Liver (tissue), 9 donors: Measurements from ENCODE around the gene VDR. TPM values are rescaled to one million over a fixed set of nuclear protein-coding genes. Genes with fewer than 3 reads are reported as not detected.

Source experiments
- DNase-seq: peaks from one replicate; pipeline ENCODE4 v3.0.0-alpha.2; 2017; ENCODE audit warnings: low spot score
- H3K27ac ChIP-seq, 2 donors: one replicate each; pipeline ENCODE4 v1.7.0; 2013; ENCODE audit warnings: inconsistent platforms in 2 of 2, low read length in 2 of 2, control low read depth in 1 of 2, low read depth in 1 of 2, mild to moderate bottlenecking in 1 of 2
- H3K27me3 ChIP-seq, 4 donors: one replicate each; pipeline versions ENCODE4 v1.6.1 to v1.7.0; 2013; ENCODE audit warnings: low read length in 3 of 4, inconsistent platforms in 1 of 4, mild to moderate bottlenecking in 1 of 4, moderate library complexity in 1 of 4; ENCODE audit not compliant: control insufficient read depth in 4 of 4, insufficient read depth in 4 of 4
- H3K36me3 ChIP-seq, 4 donors: one replicate each; pipeline versions ENCODE4 v1.6.1 to v1.7.0; 2013; ENCODE audit warnings: low read length in 3 of 4, mild to moderate bottlenecking in 3 of 4, low read depth in 1 of 4, moderate library complexity in 1 of 4; ENCODE audit not compliant: control insufficient read depth in 4 of 4, insufficient read depth in 3 of 4
- H3K4me1 ChIP-seq, 4 donors: one replicate each; pipeline versions ENCODE4 v1.6.1 to v1.7.0; 2013; ENCODE audit warnings: low read length in 3 of 4, mild to moderate bottlenecking in 3 of 4, moderate library complexity in 1 of 4; ENCODE audit not compliant: control insufficient read depth in 4 of 4, insufficient read depth in 4 of 4
- H3K4me3 ChIP-seq, 3 donors: one replicate each; pipeline versions ENCODE4 v1.6.1 to v1.7.0; 2013; ENCODE audit warnings: low read length in 3 of 3, control low read depth in 1 of 3, low read depth in 1 of 3, mild to moderate bottlenecking in 1 of 3
- H3K9ac ChIP-seq, 2 donors: one replicate each; pipeline ENCODE4 v1.7.0; 2013; ENCODE audit warnings: low read length in 2 of 2, mild to moderate bottlenecking in 2 of 2, moderate library complexity in 2 of 2, control low read depth in 1 of 2, low read depth in 1 of 2
- H3K9me3 ChIP-seq, 4 donors: one replicate each; pipeline versions ENCODE4 v1.6.1 to v1.7.0; 2013; ENCODE audit warnings: low read length in 3 of 4; ENCODE audit not compliant: control insufficient read depth in 4 of 4
- ATF3 ChIP-seq: IDR thresholded peaks from 2 replicates; pipeline ENCODE4 v1.6.1; 2016; ENCODE audit warnings: antibody characterized with exemption
- EGR1 ChIP-seq, 2 donors: IDR thresholded peaks; 2 replicates each; pipeline ENCODE4 v1.6.1; 2016 to 2018; ENCODE audit warnings: antibody characterized with exemption in 2 of 2, low read depth in 2 of 2
- FOXA2 ChIP-seq: IDR thresholded peaks from 2 replicates; pipeline ENCODE4 v1.6.1; 2016; ENCODE audit warnings: antibody characterized with exemption
- GABPA ChIP-seq, 2 donors: IDR thresholded peaks in 1 of 2; conservative IDR thresholded peaks in 1 of 2; 2 replicates each; pipeline ENCODE4 v1.6.1; 2016; ENCODE audit warnings: antibody characterized with exemption in 2 of 2, mild to moderate bottlenecking in 1 of 2, moderate library complexity in 1 of 2
- HNF4G ChIP-seq: IDR thresholded peaks from 2 replicates; pipeline ENCODE4 v1.6.1; 2016; ENCODE audit warnings: antibody characterized with exemption
- JUND ChIP-seq, 2 donors: IDR thresholded peaks; 2 replicates each; pipeline ENCODE4 v1.6.1; 2016; ENCODE audit warnings: antibody characterized with exemption in 2 of 2
- MAX ChIP-seq: IDR thresholded peaks from 2 replicates; pipeline ENCODE4 v1.6.1; 2016; ENCODE audit warnings: antibody characterized with exemption
- NR2F2 ChIP-seq: IDR thresholded peaks from 2 replicates; pipeline ENCODE4 v1.6.1; 2016; ENCODE audit warnings: antibody characterized with exemption
- RAD21 ChIP-seq, 2 donors: IDR thresholded peaks; 2 replicates each; pipeline ENCODE4 v1.6.1; 2016; ENCODE audit warnings: antibody characterized with exemption in 2 of 2, mild to moderate bottlenecking in 2 of 2
- REST ChIP-seq: IDR thresholded peaks from 2 replicates; pipeline ENCODE4 v1.6.1; 2016; ENCODE audit warnings: antibody characterized with exemption, mild to moderate bottlenecking
- RXRA ChIP-seq, 2 donors: IDR thresholded peaks; 2 replicates each; pipeline ENCODE4 v1.6.1; 2017 to 2018; ENCODE audit warnings: antibody characterized with exemption in 2 of 2, mild to moderate bottlenecking in 1 of 2
- SP1 ChIP-seq: IDR thresholded peaks from 2 replicates; pipeline ENCODE4 v1.6.1; 2018; ENCODE audit warnings: antibody characterized with exemption, mild to moderate bottlenecking
- TAF1 ChIP-seq: conservative IDR thresholded peaks from 2 replicates; pipeline ENCODE4 v1.6.1; 2016; ENCODE audit warnings: antibody characterized with exemption, mild to moderate bottlenecking
- YY1 ChIP-seq: IDR thresholded peaks from 2 replicates; pipeline ENCODE4 v1.6.1; 2016; ENCODE audit warnings: antibody characterized with exemption, mild to moderate bottlenecking
- ZBTB33 ChIP-seq: IDR thresholded peaks from 2 replicates; pipeline ENCODE4 v1.6.1; 2016; ENCODE audit warnings: antibody characterized with exemption
- WGBS: extraction: QIAGEN DNeasy Blood & Tissue Kit; methylation state at CpG from one replicate; pipeline ENCODE4 v1.1.7; 2013; 5-methylcytosine and 5-hydroxymethylcytosine counted together
- polyA plus RNA-seq, 2 donors: library from polyadenylated mRNA; stranded (reverse) in 1 of 2; unstranded in 1 of 2; fragments of 200-250 nt in 1 of 2; fragments of >200 nt in 1 of 2; fragmentation: Nextera tagmentation in 1 of 2; extraction: Ambion mirVana in 1 of 2; gene quantifications; one replicate each; pipeline versions ENCODE4 v1.2.1 to v1.2.3, GENCODE V29; 2013 to 2015
- total RNA-seq, 2 donors: library from RNA; depleted of rRNA; stranded (reverse); fragments of >200 nt; gene quantifications; one replicate each; pipeline ENCODE4 v1.2.3, GENCODE V29; 2014
- donor health status: healthy.
- donor health status: healthy.
- donor health status: healthy.
- donor health status: healthy.
- donor health status: healthy.

VDR gene
- total and polyA plus RNA-seq, 4 donors, result 0.25 to 0.47 (median 0.35) TPM

GRCh38 chr12:47891356-47891755 is 13.4 kb downstream of the VDR start:
- H3K27me3 ChIP-seq, result no peaks in the 10 kb centered on the region
- H3K9ac ChIP-seq, result no peak overlapping the region
- no peak for TF ChIP-seq TAF1
- no peak for TF ChIP-seq JUND (IDR thresholded peaks at IDR 0.05)
- TF ChIP-seq MAX, result no peak
- TF ChIP-seq SP1, result no peak
- TF ChIP-seq RXRA (IDR thresholded peaks at IDR 0.05), result no peak
- no peak for TF ChIP-seq REST
- no peak for TF ChIP-seq NR2F2
- TF ChIP-seq HNF4G, result no peak
- no peak for TF ChIP-seq ZBTB33
- TF ChIP-seq ATF3, result no peak
- 56% methylated on average over 3 of the region's 3 CpGs for WGBS
- no peaks in the 10 kb centered on the region for H3K4me1 ChIP-seq
- H3K9me3 ChIP-seq, result no peaks in the 10 kb centered on the region
- H3K4me3 ChIP-seq, result no peak overlapping the region
- H3K36me3 ChIP-seq, result no peaks in the 10 kb centered on the region
- no peak overlapping the region for H3K27ac ChIP-seq
- no peak for DNase-seq

- no peak overlapping the region for H3K27ac ChIP-seq
- no peak overlapping the region for H3K4me3 ChIP-seq
- TF ChIP-seq NR2F2, result no peak
- peak in 1 of 2 donors; percentile 61 for TF ChIP-seq GABPA (IDR thresholded peaks at IDR 0.05 in 1 of 2, conservative IDR thresholded peaks at IDR 0.05 in 1 of 2)
- H3K4me1 ChIP-seq, result no peaks in the 10 kb centered on the region
- no peaks in the 10 kb centered on the region for H3K9me3 ChIP-seq
- H3K27me3 ChIP-seq, result no peaks in the 10 kb centered on the region
- H3K36me3 ChIP-seq, result no peaks in the 10 kb centered on the region
- DNase-seq, result no peak
- H3K9ac ChIP-seq, result no peak overlapping the region
- 64% methylated on average over 4 of the region's 4 CpGs for WGBS
These were observed 15.8 kb downstream of the VDR start for GRCh38 chr12:47889040-47889439.

- no peaks in the 10 kb centered on the region for H3K9me3 ChIP-seq
- H3K9ac ChIP-seq, result no peak overlapping the region
- no peak overlapping the region for H3K4me3 ChIP-seq
- no peak overlapping the region for H3K27ac ChIP-seq
- H3K4me1 ChIP-seq, result no peaks in the 10 kb centered on the region
- no peaks in the 10 kb centered on the region for H3K36me3 ChIP-seq
- no peak for DNase-seq
- H3K27me3 ChIP-seq, result no peaks in the 10 kb centered on the region
- 90% methylated on average over 9 of the region's 9 CpGs for WGBS
- TF ChIP-seq EGR1 (IDR thresholded peaks at IDR 0.05; ENCODE audit: low read depth in 2 of 2), result no peak
- no peak for TF ChIP-seq RAD21 (IDR thresholded peaks at IDR 0.05)
- no peak for TF ChIP-seq YY1
- no peak for TF ChIP-seq FOXA2
- no peak for TF ChIP-seq HNF4G
- TF ChIP-seq GABPA (IDR thresholded peaks at IDR 0.05 in 1 of 2, conservative IDR thresholded peaks at IDR 0.05 in 1 of 2), result no peak
- TF ChIP-seq ATF3, result no peak
- no peak for TF ChIP-seq SP1
- TF ChIP-seq RXRA (IDR thresholded peaks at IDR 0.05), result no peak
- TF ChIP-seq JUND (IDR thresholded peaks at IDR 0.05), result no peak
- no peak for TF ChIP-seq REST
These were observed 16.5 kb downstream of the VDR start for GRCh38 chr12:47888153-47888819.
